Gastroesophageal sphincter (tissue), 4 donors: ENCODE results near the gene C4orf17. TPM values are rescaled to one million over a fixed set of nuclear protein-coding genes. Genes with fewer than 3 reads are reported as not detected.

Experiments
- ATAC-seq: fragments of 150-250 bp; one replicate; pipeline ENCODE4 v1.9.1; 2016; ENCODE audit warnings: mild to moderate bottlenecking, moderate library complexity
- H3K27ac ChIP-seq, 4 donors: fragments of 200-600 bp; sonication (generic) in 3 of 4; 1 replicate in 3 of 4; 2 replicates in 1 of 4; pipeline ENCODE4 v1.5.1; 2016 to 2019
- H3K27me3 ChIP-seq: fragments of 200-600 bp; sonication (generic); one replicate; pipeline ENCODE4 v1.5.1; 2019
- H3K36me3 ChIP-seq, 2 donors: fragments of 200-600 bp; sonication (generic); one replicate each; pipeline ENCODE4 v1.5.1; 2019; ENCODE audit warnings: control low read depth in 1 of 2
- H3K4me1 ChIP-seq, 3 donors: fragments of 200-600 bp; sonication (generic); 1 replicate in 2 of 3; 2 replicates in 1 of 3; pipeline ENCODE4 v1.5.1; 2016 to 2019; ENCODE audit warnings: control low read depth in 2 of 3
- H3K4me3 ChIP-seq, 2 donors: fragments of 200-600 bp; sonication (generic); one replicate each; pipeline ENCODE4 v1.5.1; 2019; ENCODE audit warnings: mild to moderate bottlenecking in 1 of 2, moderate library complexity in 1 of 2
- H3K9me3 ChIP-seq, 3 donors: fragments of 200-600 bp; sonication (generic); one replicate each; pipeline ENCODE4 v1.5.1; 2017 to 2019; ENCODE audit warnings: control low read depth in 2 of 3
- EP300 ChIP-seq: sonication (generic); formaldehyde crosslinking; IDR thresholded peaks from one replicate; pipeline ENCODE4 v1.6.1; 2017; ENCODE audit warnings: antibody characterized with exemption, mild to moderate bottlenecking
- POLR2A ChIP-seq, 2 donors: fragments of 450-650 bp; IDR thresholded peaks; one replicate each; pipeline ENCODE4 v1.6.1; 2017; ENCODE audit warnings: antibody characterized with exemption in 2 of 2, mild to moderate bottlenecking in 2 of 2, moderate library complexity in 1 of 2
- POLR2AphosphoS5 ChIP-seq: sonication (generic); formaldehyde crosslinking; IDR thresholded peaks from one replicate; pipeline ENCODE4 v1.6.1; 2017; ENCODE audit warnings: antibody characterized with exemption
- WGBS, 2 donors: methylation state at CpG; one replicate each; pipeline ENCODE4 v1.1.5; 2018; ENCODE audit warnings: low coverage in 1 of 2; 5-methylcytosine and 5-hydroxymethylcytosine counted together
- total RNA-seq, 4 donors: library from RNA; depleted of rRNA; stranded (reverse); fragments of >200 nt; gene quantifications; one replicate each; pipeline ENCODE4 v1.1.0, GENCODE V29; 2016
- TF ChIP-seq, protein P1 (sequence below), 4 experiments: fragments of 200-600 bp in 2 of 4; fragments of 450-650 bp in 2 of 4; sonication (generic) in 1 of 4; IDR thresholded peaks; one replicate each; pipeline ENCODE4 v1.5.1; 2017 to 2019; ENCODE audit warnings: antibody characterized with exemption in 4 of 4, mild to moderate bottlenecking in 2 of 4, moderate library complexity in 2 of 4

C4orf17 gene
- total RNA-seq, 4 donors from 2014 or later: not detected

DNA sequence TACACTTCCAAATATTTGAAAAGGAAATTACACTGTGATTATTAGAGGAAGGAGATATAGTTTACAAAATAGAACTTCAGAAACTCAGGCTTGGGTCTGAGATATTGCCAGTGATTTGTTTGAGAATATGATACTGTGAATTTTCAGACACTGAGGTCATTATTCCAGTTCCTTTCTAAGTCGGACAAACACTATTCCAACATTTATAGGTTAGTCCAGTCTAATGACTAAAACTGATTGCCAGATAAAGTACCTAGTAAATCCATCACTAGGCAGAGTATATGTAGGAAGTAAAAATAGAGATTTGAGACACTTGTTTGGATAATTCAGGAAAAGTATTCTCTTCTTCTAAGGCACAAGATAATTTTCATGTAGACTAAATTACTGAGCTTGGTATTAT is 77.0 kb downstream of the C4orf17 start:
- no peaks in the 10 kb centered on the region for H3K36me3 ChIP-seq
- H3K4me3 ChIP-seq: no peak overlapping the region
- WGBS, 2 donors: 18 to 46% methylated on average over 1 of the region's 1 CpG
- no peaks in the 10 kb centered on the region for H3K9me3 ChIP-seq
- H3K4me1 ChIP-seq: no peaks in the 10 kb centered on the region
- no peak for ATAC-seq
- H3K27ac ChIP-seq: no peak overlapping the region
- TF ChIP-seq EP300: no peak
- TF ChIP-seq POLR2AphosphoS5: no peak
- no peak for TF ChIP-seq POLR2A (IDR thresholded peaks at IDR 0.05)
- TF ChIP-seq, protein P1, sequence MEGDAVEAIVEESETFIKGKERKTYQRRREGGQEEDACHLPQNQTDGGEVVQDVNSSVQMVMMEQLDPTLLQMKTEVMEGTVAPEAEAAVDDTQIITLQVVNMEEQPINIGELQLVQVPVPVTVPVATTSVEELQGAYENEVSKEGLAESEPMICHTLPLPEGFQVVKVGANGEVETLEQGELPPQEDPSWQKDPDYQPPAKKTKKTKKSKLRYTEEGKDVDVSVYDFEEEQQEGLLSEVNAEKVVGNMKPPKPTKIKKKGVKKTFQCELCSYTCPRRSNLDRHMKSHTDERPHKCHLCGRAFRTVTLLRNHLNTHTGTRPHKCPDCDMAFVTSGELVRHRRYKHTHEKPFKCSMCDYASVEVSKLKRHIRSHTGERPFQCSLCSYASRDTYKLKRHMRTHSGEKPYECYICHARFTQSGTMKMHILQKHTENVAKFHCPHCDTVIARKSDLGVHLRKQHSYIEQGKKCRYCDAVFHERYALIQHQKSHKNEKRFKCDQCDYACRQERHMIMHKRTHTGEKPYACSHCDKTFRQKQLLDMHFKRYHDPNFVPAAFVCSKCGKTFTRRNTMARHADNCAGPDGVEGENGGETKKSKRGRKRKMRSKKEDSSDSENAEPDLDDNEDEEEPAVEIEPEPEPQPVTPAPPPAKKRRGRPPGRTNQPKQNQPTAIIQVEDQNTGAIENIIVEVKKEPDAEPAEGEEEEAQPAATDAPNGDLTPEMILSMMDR (IDR thresholded peaks at IDR 0.05): no peak
- no peaks in the 10 kb centered on the region for H3K27me3 ChIP-seq

DNA sequence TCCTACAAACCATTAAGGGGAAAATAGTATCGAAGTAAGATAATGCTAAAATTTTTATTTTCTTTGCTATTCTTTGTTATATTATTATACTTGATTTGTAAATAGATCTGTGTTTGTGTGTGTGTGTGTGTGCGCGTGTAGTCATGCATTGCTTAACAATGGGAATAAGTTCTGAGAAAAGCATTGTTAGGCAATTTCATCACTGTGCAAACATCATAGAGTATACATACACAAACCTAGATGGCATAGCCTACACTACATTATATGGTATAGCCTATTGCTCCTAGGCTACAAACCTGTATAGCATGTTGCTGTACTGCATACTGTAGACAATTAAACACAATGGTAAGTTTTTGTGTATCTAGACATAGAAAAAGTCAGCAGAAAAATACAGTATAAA is 80.9 kb downstream of the C4orf17 start:
- no peaks in the 10 kb centered on the region for H3K4me1 ChIP-seq
- no peak for ATAC-seq
- no peaks in the 10 kb centered on the region for H3K9me3 ChIP-seq
- no peak overlapping the region for H3K27ac ChIP-seq
- TF ChIP-seq, protein P1 (IDR thresholded peaks at IDR 0.05): no peak
- no peak for TF ChIP-seq POLR2A (IDR thresholded peaks at IDR 0.05)
- no peak for TF ChIP-seq EP300
- no peak for TF ChIP-seq POLR2AphosphoS5
- WGBS, 2 donors: 63 to 84% methylated on average over 2 to 3 of the region's 3 CpGs
- H3K27me3 ChIP-seq: no peaks in the 10 kb centered on the region
- no peak overlapping the region for H3K4me3 ChIP-seq
- H3K36me3 ChIP-seq: no peaks in the 10 kb centered on the region

Other genes with a start within 250 kb of the C4orf17 start
- gene ADH1A, start 220.0 kb upstream of the C4orf17 start, total RNA-seq: 1 to 10 TPM in 1 of 4 donors, under 1 TPM in 1, not detected in 2; 0.54 to 1.4 TPM
- 100 to 1,000 TPM; 224 to 714 (median 463) TPM for gene ADH1B, start 189.6 kb upstream of the C4orf17 start, total RNA-seq
- 10 to 100 TPM in 1 of 4 donors, 1 to 10 TPM in 3; 2.6 to 11.3 (median 7.2) TPM for gene ADH1C, start 158.3 kb upstream of the C4orf17 start, total RNA-seq
- 1 to 10 TPM in 2 of 4 donors, under 1 TPM in 1, not detected in 1; 0.13 to 9.9 (median 1.2) TPM for gene ADH7, start 75.7 kb upstream of the C4orf17 start, total RNA-seq
- 10 to 100 TPM in 1 of 4 donors, 1 to 10 TPM in 3; 3.8 to 10.2 (median 5.7) TPM for gene TRMT10A, start 53.0 kb downstream of the C4orf17 start, total RNA-seq
- 1 to 10 TPM in 2 of 4 donors, under 1 TPM in 2; 0.16 to 3.5 (median 1.2) TPM for gene MTTP, start 63.8 kb downstream of the C4orf17 start, total RNA-seq
- gene C4orf54, start 146.8 kb downstream of the C4orf17 start, total RNA-seq: 1 to 10 TPM in 1 of 4 donors, under 1 TPM in 3; under 0.01 to 3.6 (median 0.60) TPM